SJSA1 (cell line): ENCODE results near the gene WWOX. TPM values are rescaled to one million over a fixed set of nuclear protein-coding genes. Genes with fewer than 3 reads are reported as not detected.

Experiments used
- DNase-seq, 2 experiments: peaks; one replicate each; pipeline ENCODE4 v3.0.0-alpha.2; 2015 to 2020; ENCODE audit warnings: low spot score in 2 of 2, low read depth in 1 of 2
- H3K27ac ChIP-seq: fragments of 250-450 bp; sonication (Bioruptor Pico); 2 replicates; pipeline ENCODE4 v1.5.1; 2020; ENCODE audit warnings: mild to moderate bottlenecking, moderate library complexity
- H3K27me3 ChIP-seq: fragments of 250-450 bp; sonication (Bioruptor Pico); replicated peaks from 2 replicates; pipeline ENCODE4 v1.5.1; 2020; ENCODE audit warnings: mild to moderate bottlenecking, moderate library complexity
- H3K36me3 ChIP-seq: fragments of 250-450 bp; sonication (Bioruptor Pico); 2 replicates; pipeline ENCODE4 v1.5.1; 2020; ENCODE audit warnings: mild to moderate bottlenecking
- H3K4me1 ChIP-seq: fragments of 250-450 bp; sonication (Bioruptor Pico); replicated peaks from 2 replicates; pipeline ENCODE4 v1.6.1; 2021; ENCODE audit warnings: mild to moderate bottlenecking
- H3K4me3 ChIP-seq: fragments of 250-450 bp; sonication (Bioruptor Pico); 2 replicates; pipeline ENCODE4 v1.5.1; 2020; ENCODE audit warnings: mild to moderate bottlenecking
- H3K9me3 ChIP-seq: fragments of 250-450 bp; sonication (Bioruptor Pico); replicated peaks from 2 replicates; pipeline ENCODE4 v1.5.1; 2020; ENCODE audit warnings: mild to moderate bottlenecking
- total RNA-seq: library from RNA; depleted of rRNA; stranded (reverse); fragments of >200 nt; shearing (Covaris generic); gene quantifications from 2 replicates; pipeline ENCODE4 v1.2.3, GENCODE V29; 2014

Gene WWOX
- total RNA-seq, 1 experiment from 2014 or later: 13.4 TPM

DNA sequence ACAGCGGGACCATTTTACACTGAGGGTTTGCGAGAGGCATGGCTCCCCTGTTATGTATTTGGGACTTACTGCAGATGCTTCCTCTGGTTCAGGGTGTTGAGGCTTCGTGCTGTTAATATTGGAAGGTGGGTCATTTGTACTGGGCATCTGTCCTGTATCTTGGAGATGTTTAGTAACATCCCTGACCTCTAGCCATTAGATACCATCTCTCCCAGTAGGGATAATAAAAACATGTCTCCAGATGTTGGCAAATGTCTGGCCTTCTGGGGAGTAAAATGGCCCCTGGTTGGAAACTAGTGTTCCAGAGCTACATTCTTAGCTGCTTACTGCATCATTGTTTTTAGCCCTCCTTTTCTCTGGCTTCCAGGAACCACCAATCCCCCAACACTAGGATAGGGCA lies 388.0 kb downstream of the WWOX start:
- H3K4me3 ChIP-seq: no peak overlapping the region
- no peaks in the 10 kb centered on the region for H3K36me3 ChIP-seq
- no peaks in the 10 kb centered on the region for H3K27me3 ChIP-seq
- H3K9me3 ChIP-seq: no peaks in the 10 kb centered on the region
- no peaks in the 10 kb centered on the region for H3K4me1 ChIP-seq
- DNase-seq: no peak
- no peak overlapping the region for H3K27ac ChIP-seq

DNA sequence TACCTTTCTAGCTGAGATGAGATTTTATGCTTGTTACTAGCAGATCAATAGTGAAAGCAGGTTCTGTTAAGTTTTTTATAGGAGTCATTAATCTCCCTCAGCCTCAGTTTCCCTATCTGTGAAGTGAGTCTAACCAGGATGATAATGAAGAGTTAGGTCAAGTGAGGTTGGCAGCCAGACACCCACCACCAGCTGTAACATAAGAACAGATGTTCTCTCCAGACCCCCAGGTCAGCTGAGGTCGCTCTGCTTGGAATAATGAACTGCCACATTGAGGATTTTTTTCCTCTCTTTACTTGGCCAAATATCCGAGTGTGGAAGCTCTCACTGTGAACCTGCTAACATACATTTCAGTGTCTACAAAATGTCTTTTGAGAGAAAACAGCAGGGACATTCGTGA lies 389.6 kb downstream of the WWOX start:
- no peak for DNase-seq

DNA sequence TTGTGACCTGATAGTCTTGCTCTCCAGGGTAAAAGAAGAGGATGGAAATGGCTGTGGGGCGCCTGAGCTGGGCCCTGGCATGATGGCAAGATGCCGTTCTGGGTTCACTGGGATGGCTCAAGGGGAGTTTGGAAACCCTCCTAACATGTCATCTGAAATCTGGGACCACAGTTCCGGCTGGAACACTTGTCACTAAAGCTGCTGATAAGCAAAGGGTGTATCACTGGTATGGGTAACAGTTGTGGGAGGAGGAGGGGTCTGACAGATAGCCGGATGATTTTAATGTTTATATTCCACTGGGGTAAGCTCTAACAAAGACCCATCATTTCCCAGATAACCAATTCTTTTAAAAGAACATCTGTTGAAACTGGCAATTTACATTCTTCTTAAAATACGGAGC lies 390.2 kb downstream of the WWOX start:
- H3K9me3 ChIP-seq: no peaks in the 10 kb centered on the region
- no peaks in the 10 kb centered on the region for H3K4me1 ChIP-seq
- no peaks in the 10 kb centered on the region for H3K36me3 ChIP-seq
- H3K4me3 ChIP-seq: no peak overlapping the region
- DNase-seq: no peak
- H3K27ac ChIP-seq: no peak overlapping the region
- H3K27me3 ChIP-seq: no peaks in the 10 kb centered on the region

More for the DNA sequence above, 389.6 kb downstream of the WWOX start:
- Histone ChIP-seq H3K4me1 (no peaks in the 10 kb centered on the region), H3K36me3 (no peaks in the 10 kb centered on the region), H3K4me3 (no peak overlapping the region), H3K9me3 (no peaks in the 10 kb centered on the region), H3K27me3 (no peaks in the 10 kb centered on the region), H3K27ac (no peak overlapping the region)

DNA sequence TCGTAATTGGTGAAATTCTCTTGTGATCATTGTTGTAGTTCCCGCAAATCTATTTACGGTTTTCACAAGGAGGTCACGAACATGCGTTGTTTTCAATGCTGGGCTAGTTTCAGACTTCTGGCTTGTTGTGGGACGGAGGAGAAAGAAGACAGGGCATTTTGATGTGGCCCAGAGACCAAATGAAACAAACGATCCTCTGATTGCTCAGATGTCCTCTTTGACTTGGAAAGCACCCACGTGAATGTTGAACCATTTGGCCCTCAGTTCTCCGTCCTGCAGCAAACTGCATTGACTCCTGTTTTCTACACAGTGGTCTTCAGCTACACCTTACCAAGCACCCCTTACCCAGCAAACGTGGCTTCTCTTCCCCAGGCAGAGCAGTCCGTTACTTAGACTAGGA lies 391.0 kb downstream of the WWOX start:
- no peak overlapping the region for H3K4me3 ChIP-seq
- DNase-seq: no peak
- no peak overlapping the region for H3K27ac ChIP-seq
- H3K9me3 ChIP-seq: no peaks in the 10 kb centered on the region
- no peaks in the 10 kb centered on the region for H3K27me3 ChIP-seq
- H3K36me3 ChIP-seq: no peaks in the 10 kb centered on the region
- no peaks in the 10 kb centered on the region for H3K4me1 ChIP-seq

DNA sequence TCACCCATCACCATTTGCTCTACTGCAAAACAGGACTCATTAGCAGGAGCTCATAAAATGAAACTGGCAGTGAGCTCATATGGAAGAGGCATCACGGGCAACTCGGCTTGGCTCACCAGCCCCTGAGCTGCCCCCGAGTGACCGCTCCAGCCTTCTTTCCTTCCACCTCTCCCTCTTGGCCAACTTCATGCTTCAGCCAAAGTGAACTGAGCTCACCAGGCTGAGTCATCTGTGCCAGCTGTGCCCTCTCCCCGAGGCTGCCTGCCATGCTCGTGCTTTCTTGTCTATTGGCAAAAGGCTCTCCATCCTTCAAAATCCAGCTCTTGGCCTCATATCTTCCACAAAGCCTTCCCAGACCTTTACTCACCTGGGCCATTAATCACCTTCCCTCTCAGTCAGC lies 391.4 kb downstream of the WWOX start:
- no peak overlapping the region for H3K27ac ChIP-seq
- H3K27me3 ChIP-seq: no peaks in the 10 kb centered on the region
- no peaks in the 10 kb centered on the region for H3K36me3 ChIP-seq
- H3K4me1 ChIP-seq: no peaks in the 10 kb centered on the region
- H3K9me3 ChIP-seq: no peaks in the 10 kb centered on the region
- no peak for DNase-seq
- H3K4me3 ChIP-seq: no peak overlapping the region

DNA sequence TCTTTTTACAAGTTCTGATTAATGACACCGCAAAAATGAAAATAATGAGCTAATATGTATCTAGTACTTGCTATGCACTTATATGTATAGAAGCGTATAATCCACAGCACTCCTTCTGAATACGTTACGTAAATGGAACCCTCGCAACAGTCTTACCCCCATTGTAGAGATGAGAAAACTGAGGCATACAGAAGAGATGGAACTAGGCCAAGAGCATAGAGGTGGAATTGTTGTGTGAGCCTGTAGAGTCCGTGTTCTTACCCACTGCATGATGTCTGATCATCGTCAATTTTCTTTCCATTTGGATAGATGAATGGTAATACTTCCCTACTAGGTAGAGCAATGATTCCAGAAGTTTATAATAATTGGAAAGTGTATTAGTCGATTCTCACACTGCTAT lies 394.1 kb downstream of the WWOX start:
- Histone ChIP-seq H3K4me3 (no peak overlapping the region), H3K4me1 (no peaks in the 10 kb centered on the region), H3K27me3 (no peaks in the 10 kb centered on the region), H3K9me3 (no peaks in the 10 kb centered on the region), H3K36me3 (no peaks in the 10 kb centered on the region), H3K27ac (no peak overlapping the region)
- DNase-seq: no peak

DNA sequence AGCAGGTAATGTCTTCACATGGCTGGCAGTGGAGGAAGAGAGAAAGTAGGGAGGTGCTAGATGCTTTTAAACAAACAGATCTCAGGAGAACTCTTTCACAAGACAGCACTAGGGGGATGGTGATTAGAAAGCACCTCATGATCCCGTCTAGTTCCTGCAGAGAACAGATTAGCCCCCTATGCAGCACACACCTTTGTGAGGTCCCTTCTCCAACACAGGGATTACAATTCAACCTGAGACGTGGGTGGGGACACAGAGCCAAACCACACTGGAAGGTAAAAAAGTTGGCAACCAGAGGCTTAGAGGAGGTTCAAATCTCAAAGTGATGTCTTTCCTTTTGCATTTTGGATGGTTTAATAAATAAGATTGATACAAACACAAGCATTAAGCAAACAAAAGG lies 394.7 kb downstream of the WWOX start:
- no peaks in the 10 kb centered on the region for H3K27me3 ChIP-seq
- no peak overlapping the region for H3K27ac ChIP-seq
- H3K4me1 ChIP-seq: no peaks in the 10 kb centered on the region
- H3K4me3 ChIP-seq: no peak overlapping the region
- no peak for DNase-seq
- no peaks in the 10 kb centered on the region for H3K9me3 ChIP-seq
- no peaks in the 10 kb centered on the region for H3K36me3 ChIP-seq

DNA sequence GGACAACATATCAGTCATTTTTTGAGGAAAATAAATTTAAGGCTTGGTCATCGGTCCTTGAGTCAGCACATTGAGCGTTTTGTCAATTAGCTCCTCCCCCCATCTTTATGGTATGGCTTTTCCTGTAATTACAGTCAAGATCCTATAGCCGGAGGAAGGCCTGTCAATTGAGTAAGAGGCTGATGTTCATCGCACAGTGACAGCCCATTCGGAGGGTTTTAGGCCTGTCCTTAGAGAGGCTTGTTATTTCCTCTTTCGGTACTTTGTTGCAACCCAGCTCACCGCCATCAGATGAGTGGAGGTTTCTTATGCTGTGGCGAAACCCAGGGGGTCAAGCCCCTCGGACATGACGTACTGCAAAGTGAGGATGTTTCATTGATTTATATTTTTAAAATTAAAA lies 395.2 kb downstream of the WWOX start:
- Histone ChIP-seq H3K27ac (no peak overlapping the region), H3K4me3 (no peak overlapping the region), H3K27me3 (no peaks in the 10 kb centered on the region), H3K9me3 (no peaks in the 10 kb centered on the region), H3K36me3 (no peaks in the 10 kb centered on the region), H3K4me1 (no peaks in the 10 kb centered on the region)
- no peak for DNase-seq

DNA sequence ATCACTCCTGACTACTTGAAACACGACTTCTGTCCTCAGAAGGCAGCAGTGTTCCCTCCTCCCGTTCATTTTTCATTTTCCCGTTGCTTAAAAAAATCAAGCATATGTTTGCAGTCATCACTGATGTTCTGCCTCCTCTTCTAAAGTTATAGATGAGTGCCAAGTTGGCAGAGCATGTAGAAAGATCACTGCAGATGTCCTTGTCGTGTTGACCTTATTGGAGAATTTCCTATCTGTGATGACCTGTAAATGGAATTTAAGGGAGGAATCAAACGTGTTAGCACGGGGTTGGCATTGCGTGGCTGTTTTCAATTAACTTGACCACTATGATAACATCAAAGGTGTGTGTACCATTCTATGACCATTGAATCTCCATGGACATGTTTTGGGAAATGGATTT lies 396.7 kb downstream of the WWOX start:
- Histone ChIP-seq H3K9me3 (no peaks in the 10 kb centered on the region), H3K27me3 (no peaks in the 10 kb centered on the region), H3K27ac (no peak overlapping the region), H3K4me1 (no peaks in the 10 kb centered on the region), H3K36me3 (no peaks in the 10 kb centered on the region), H3K4me3 (no peak overlapping the region)
- no peak for DNase-seq

DNA sequence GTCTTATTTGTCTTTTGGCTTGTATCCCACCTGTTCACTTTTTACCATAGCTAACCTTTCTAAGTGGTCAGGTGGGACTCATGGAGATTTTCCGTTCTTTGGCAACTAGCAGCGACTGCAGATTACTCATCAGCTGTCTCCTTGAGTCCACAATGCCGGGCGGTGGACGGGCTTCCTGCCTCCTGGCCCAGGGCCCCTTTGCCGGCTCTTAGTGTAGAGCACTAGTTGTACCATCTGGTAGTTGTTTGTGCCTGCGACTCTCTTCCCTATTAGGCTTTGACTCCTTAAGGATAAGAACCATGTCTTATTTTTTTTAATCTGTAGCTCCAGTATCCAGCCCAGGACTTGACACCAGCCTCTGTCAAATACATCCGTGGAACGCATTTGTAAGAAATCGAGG lies 399.9 kb downstream of the WWOX start:
- Histone ChIP-seq H3K27ac (no peak overlapping the region), H3K27me3 (no peaks in the 10 kb centered on the region), H3K9me3 (no peaks in the 10 kb centered on the region), H3K4me3 (no peak overlapping the region), H3K36me3 (no peaks in the 10 kb centered on the region), H3K4me1 (no peaks in the 10 kb centered on the region)
- DNase-seq: no peak

DNA sequence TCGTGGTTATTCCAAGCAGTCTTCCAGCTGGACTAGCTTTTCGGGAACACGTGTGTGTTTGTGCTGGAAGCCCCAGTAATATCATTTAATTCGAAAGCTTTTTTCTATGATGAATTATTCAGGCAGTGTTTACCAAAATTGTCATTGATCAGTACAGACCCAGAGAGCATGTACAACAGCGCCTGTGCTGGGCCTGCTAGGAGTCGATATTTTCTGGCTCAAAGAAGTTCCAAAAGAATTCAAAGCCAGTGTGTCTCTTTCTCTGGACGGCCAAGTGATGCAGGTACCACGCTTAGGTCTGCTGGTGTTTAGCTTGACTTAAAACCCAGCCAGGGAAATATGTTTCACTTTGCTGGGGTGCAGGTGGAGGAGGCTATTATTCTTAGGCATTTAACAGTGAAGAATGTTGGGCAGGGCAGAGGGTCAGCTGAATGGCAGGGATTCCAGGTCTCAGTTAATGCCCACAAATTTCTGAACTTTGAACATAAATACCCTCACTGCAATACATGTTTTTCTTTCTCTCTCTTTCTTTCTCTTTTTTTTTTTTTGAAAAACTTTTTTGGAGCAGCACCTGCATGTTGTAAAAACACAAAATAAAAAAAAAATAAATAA lies 401.3 kb downstream of the WWOX start:
- Histone ChIP-seq H3K27ac (no peak overlapping the region), H3K9me3 (no peaks in the 10 kb centered on the region), H3K4me1 (no peaks in the 10 kb centered on the region), H3K36me3 (no peaks in the 10 kb centered on the region), H3K4me3 (no peak overlapping the region), H3K27me3 (no peaks in the 10 kb centered on the region)
- no peak for DNase-seq

DNA sequence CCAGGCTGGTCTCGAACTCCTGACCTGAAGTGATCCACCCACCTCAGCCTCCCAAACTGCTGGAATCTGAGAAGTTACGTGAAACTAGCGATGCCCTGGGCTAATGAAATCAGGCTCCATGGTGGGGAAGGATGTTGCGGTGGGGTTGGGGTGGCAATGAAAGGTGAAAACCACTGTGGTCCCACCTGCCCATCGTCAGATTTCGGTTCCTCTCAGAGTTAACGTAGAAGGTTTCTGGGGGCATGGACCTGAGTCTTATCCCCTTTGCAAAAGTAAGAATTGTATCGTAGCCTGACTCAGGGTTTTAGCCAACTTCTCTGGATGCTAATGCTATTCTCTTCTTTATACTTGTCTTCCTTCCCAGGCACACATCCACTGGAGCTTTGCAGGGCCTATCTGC lies 402.3 kb downstream of the WWOX start:
- Histone ChIP-seq H3K4me1 (no peaks in the 10 kb centered on the region), H3K9me3 (no peaks in the 10 kb centered on the region), H3K36me3 (no peaks in the 10 kb centered on the region), H3K4me3 (no peak overlapping the region), H3K27me3 (no peaks in the 10 kb centered on the region), H3K27ac (no peak overlapping the region)
- no peak for DNase-seq

DNA sequence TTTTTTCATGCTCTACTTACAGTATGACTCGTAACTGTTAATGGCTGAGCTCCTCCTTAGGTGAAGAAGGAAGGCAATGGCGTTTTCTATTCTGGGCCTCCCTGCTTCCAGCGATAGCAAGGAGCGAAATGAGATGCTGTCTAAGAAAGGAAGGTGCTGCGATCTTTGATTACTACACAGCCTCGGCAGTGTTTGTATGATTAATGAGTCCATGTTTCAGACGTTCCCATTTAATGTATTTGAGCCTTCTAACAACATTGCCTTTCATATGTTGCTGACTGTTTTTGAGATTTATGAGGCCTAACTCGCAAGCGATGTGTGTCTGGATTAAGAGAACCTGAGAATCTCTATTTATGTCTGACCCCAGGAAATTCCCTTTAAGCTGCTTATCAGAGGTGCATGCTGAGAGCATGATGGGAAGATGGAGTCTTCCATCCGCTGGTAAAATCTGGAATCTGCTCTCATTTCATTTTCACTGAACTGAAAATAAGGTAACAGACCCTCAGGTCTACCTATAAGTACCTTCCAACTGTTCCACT lies 403.4 kb downstream of the WWOX start:
- Histone ChIP-seq H3K27ac (no peak overlapping the region), H3K4me3 (no peak overlapping the region), H3K9me3 (no peaks in the 10 kb centered on the region), H3K27me3 (no peaks in the 10 kb centered on the region), H3K4me1 (no peaks in the 10 kb centered on the region), H3K36me3 (no peaks in the 10 kb centered on the region)
- DNase-seq: no peak

DNA sequence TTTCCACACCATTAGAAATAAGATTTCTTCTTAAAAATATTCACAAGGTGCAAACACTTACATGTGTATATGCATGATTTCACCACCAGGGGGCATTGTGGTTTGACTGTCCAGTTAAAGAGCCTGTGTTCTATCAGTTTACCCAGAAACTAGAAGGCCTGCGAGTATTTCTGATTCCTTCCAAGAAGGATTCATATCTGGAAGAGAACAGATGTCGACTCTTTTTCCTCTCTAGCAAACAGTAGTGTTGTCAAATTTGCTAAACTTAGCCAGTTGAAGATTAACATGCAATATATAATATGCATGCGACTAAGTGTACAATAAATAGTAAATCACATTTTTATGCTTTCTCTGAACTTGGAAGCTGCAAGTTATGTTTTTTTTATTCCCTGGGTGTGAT lies 404.1 kb downstream of the WWOX start:
- no peaks in the 10 kb centered on the region for H3K9me3 ChIP-seq
- no peaks in the 10 kb centered on the region for H3K27me3 ChIP-seq
- DNase-seq: peak; percentile 43 to 56
- H3K4me1 ChIP-seq: no peaks in the 10 kb centered on the region
- H3K4me3 ChIP-seq: no peak overlapping the region
- H3K36me3 ChIP-seq: no peaks in the 10 kb centered on the region
- H3K27ac ChIP-seq: no peak overlapping the region

DNA sequence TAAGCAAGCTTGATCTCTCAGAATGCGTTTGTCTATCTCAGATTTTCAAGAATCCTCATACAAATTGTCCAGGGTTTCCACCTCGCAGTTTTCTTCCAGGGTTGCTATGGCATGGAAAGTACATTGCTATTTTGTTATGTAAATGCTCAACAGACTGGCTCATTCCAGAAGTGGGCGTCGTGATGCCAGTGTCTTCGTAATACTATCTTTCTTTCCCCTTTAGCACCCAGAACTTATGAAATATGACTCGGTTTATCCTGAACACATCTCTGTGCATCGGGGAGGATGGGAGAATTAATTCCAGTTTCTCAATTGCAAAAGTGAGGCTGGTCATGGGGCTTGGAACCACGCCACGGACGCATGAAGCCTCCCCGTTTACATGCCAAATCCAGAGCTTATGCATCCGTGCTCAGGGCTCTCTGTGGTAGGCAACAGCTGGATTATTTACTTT lies 405.0 kb downstream of the WWOX start:
- Histone ChIP-seq H3K27ac (no peak overlapping the region), H3K27me3 (no peaks in the 10 kb centered on the region), H3K4me3 (no peak overlapping the region), H3K36me3 (no peaks in the 10 kb centered on the region), H3K4me1 (no peaks in the 10 kb centered on the region), H3K9me3 (no peaks in the 10 kb centered on the region)
- DNase-seq: no peak
